ENCODE measurements around the gene NME3. TPM values are rescaled to one million over a fixed set of nuclear protein-coding genes. Genes with fewer than 3 reads are reported as not detected.

Gene NME3
- total RNA-seq (ENCODE audit: unreplicated experiment): 79.1 TPM
- long read RNA-seq, transcript NME3-204 (4 exons, 920 nt): minor isoform, 7 of 39 reads
- long read RNA-seq, transcript NME3-201 (5 exons, 1,069 nt): major isoform, 25 of 39 reads
- long read RNA-seq, partial matches to known transcripts: 0 of 39 reads
- long read RNA-seq, other reads (novel, unspliced or antisense): 6 of 39 reads

DNA sequence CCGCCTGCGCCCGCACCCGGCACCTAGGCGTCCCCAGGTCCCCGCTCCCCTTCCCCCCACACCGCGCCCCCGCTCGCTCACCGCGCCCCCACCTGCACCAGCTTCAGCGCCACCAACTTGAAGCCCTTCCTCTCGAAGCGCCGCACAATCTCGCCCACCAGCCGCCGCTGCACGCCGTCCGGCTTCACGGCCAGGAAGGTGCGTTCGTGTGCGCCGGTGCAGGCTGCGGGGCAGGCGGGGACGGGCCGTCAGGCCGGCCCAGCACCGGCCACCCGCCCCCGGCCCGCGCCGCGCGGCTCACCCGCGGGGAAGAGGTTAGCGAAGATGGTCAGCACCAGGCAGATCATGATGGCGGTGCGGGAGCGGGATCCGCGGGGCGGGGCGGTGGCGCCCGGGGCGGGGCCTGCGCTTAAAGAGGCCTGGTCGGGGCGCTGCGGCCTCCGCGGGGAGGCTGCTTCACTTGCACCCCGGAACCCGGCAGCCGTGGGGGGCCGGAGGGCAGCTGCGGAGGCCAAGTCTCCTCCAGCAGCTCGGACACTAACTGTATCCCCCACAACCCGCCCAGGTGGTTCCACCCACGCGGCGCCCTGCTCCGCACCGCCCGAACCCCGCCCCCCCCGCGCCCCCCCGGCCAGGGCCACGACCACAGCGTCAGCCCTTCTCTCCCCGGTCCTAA, at the start of gene NME3:
Gene NME3 (minus strand): TSS at position 356 of the 676 bp plus-strand sequence. CDS start 9 bp downstream, at position 347.
- H3K27me3 Mint-ChIP-seq (ENCODE audit: unreplicated experiment): peaks cover 15% of the 10 kb centered on the region
- no peaks in the 10 kb centered on the region for H3K36me3 Mint-ChIP-seq (ENCODE audit: unreplicated experiment)
- peaks cover 7% of the 10 kb centered on the region for H3K4me1 Mint-ChIP-seq (ENCODE audit: low read depth, unreplicated experiment)
- H3K4me3 Mint-ChIP-seq (ENCODE audit: unreplicated experiment): peak within 1 kb of the TSS; percentile 99
- peak; percentile 88 for DNase-seq
- H3K9me3 Mint-ChIP-seq (ENCODE audit: unreplicated experiment): peaks cover 21% of the 10 kb centered on the region
- no peak for TF ChIP-seq CTCF (IDR thresholded peaks at IDR 0.05; ENCODE audit: partially characterized antibody, unreplicated experiment)
- peak within 1 kb of the TSS; percentile 96 for H3K27ac Mint-ChIP-seq (ENCODE audit: unreplicated experiment)

DNA sequence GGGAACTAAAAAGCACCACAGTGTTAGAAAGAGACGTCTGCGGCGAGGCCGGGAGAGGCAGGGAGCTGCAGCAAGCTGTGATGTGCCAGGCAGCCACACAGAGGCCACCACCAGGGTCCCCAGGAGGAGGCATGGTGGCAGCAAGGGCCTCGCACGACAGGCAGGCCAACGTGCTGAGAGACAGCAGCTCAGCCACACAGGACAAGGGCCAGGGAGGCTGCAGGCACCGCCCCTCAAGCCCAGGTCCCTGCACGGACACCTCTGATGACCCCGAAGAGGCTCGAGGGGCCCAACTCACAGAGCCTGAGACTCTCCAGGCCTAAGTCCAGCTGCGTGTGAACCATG, 49.6 kb upstream of the NME3 start:
- no peak for TF ChIP-seq CTCF (IDR thresholded peaks at IDR 0.05; ENCODE audit: partially characterized antibody, unreplicated experiment)
- Mint-ChIP-seq H3K9me3 (ENCODE audit: unreplicated experiment) (peaks cover 2% of the 10 kb centered on the region), H3K4me3 (ENCODE audit: unreplicated experiment) (no peak overlapping the region), H3K27ac (ENCODE audit: unreplicated experiment) (no peak overlapping the region), H3K4me1 (ENCODE audit: low read depth, unreplicated experiment) (peaks cover 7% of the 10 kb centered on the region), H3K36me3 (ENCODE audit: unreplicated experiment) (no peaks in the 10 kb centered on the region), H3K27me3 (ENCODE audit: unreplicated experiment) (peaks cover 3% of the 10 kb centered on the region)
- no peak for DNase-seq

DNA sequence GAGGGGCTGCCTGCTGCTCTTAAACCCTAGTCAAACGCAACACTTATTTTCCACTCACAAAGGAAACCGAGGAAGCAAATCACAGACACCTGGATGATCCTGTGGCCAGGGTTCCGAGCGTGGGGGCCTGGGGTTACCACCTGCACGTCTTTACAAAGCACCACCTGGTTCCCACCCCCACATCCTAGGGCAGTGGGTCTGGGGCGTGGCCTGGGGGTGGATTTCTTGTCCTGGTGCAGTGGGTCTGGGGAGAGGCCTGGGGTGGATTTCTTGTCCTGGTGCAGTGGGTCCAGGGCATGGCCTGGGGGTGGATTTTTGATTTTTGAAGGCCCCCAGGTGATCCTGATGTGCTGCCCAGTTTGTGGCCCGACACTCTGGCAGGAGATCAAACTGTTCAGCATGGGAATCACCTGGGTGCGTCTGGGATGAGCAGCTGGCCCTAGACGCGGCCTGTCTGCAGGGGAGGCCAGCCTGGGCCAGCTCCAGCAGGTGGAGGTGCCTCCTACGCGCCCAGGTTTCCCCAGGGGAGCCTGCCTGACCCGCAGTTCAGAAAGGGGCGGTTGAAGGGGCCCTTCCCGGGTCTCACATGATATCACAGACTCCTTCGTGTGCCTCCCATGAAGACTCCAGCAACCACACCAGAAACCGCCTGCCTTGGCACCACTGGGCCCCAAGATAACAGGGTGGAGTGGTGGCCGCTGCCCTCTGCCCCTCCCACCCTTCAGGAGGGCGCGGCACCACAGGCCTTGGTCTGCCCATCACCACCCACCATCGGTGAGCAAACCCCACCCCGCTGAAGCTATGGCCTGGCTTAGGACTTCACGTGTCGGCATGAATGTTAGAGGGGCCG, 49.0 kb upstream of the NME3 start:
- Mint-ChIP-seq H3K27ac (ENCODE audit: unreplicated experiment) (peak overlapping the region; percentile 22), H3K4me3 (ENCODE audit: unreplicated experiment) (no peak overlapping the region), H3K4me1 (ENCODE audit: low read depth, unreplicated experiment) (peaks cover 7% of the 10 kb centered on the region), H3K27me3 (ENCODE audit: unreplicated experiment) (peaks cover 3% of the 10 kb centered on the region), H3K9me3 (ENCODE audit: unreplicated experiment) (peaks cover 1% of the 10 kb centered on the region), H3K36me3 (ENCODE audit: unreplicated experiment) (no peaks in the 10 kb centered on the region)
- no peak for TF ChIP-seq CTCF (IDR thresholded peaks at IDR 0.05; ENCODE audit: partially characterized antibody, unreplicated experiment)
- no peak for DNase-seq

GRCh38 chr16:1819611-1820010, 48.3 kb upstream of the NME3 start:
- peaks cover 3% of the 10 kb centered on the region for H3K9me3 Mint-ChIP-seq (ENCODE audit: unreplicated experiment)
- TF ChIP-seq CTCF (IDR thresholded peaks at IDR 0.05; ENCODE audit: partially characterized antibody, unreplicated experiment): no peak
- peaks cover 7% of the 10 kb centered on the region for H3K4me1 Mint-ChIP-seq (ENCODE audit: low read depth, unreplicated experiment)
- H3K27me3 Mint-ChIP-seq (ENCODE audit: unreplicated experiment): peaks cover 3% of the 10 kb centered on the region
- H3K4me3 Mint-ChIP-seq (ENCODE audit: unreplicated experiment): peak overlapping the region; percentile 42
- no peaks in the 10 kb centered on the region for H3K36me3 Mint-ChIP-seq (ENCODE audit: unreplicated experiment)
- H3K27ac Mint-ChIP-seq (ENCODE audit: unreplicated experiment): peak overlapping the region; percentile 52
- no peak for DNase-seq
